SK-N-SH treated with all-trans-retinoic acid at 6 μM for 48 hours (cell line): Measurements from ENCODE around the gene TMEM219.

ENCODE experiments used
- ATAC-seq: fragments of 200-7000 bp; cut with Tn5 transposase; 3 replicates; pipeline ENCODE4 v1.9.1; 2020; ENCODE audit warnings: mild to moderate bottlenecking, moderate library complexity
- ARNTL ChIP-seq: fragments of 450-650 bp; formaldehyde crosslinking; IDR thresholded peaks from 2 replicates; pipeline ENCODE4 v1.5.0; 2020; ENCODE audit warnings: low read depth, mild to moderate bottlenecking, moderate library complexity, borderline replicate concordance
- BACH2 ChIP-seq: fragments of 250-450 bp; sonication (Bioruptor Pico); IDR thresholded peaks from 2 replicates; pipeline ENCODE4 v1.9.0; 2021; ENCODE audit warnings: mild to moderate bottlenecking, borderline replicate concordance
- CREB5 ChIP-seq: fragments of 250-450 bp; sonication (Bioruptor Pico); IDR thresholded peaks from 2 replicates; pipeline ENCODE4 v1.5.1; 2020; ENCODE audit warnings: low read depth, mild to moderate bottlenecking, moderate library complexity
- CSRNP3 ChIP-seq: fragments of 250-450 bp; sonication (Bioruptor Pico); IDR thresholded peaks from 2 replicates; pipeline ENCODE4 v1.5.1; 2021; ENCODE audit warnings: mild to moderate bottlenecking, moderate library complexity
- ESRRG ChIP-seq: fragments of 250-450 bp; sonication (Bioruptor Pico); IDR thresholded peaks from 2 replicates; pipeline ENCODE4 v1.6.1; 2021; ENCODE audit warnings: mild to moderate bottlenecking
- GLIS3 ChIP-seq: fragments of 250-450 bp; sonication (Bioruptor Pico); IDR thresholded peaks from 2 replicates; pipeline ENCODE4 v1.5.0; 2020; ENCODE audit warnings: mild to moderate bottlenecking, moderate library complexity
- OSR1 ChIP-seq: fragments of 250-450 bp; sonication (Bioruptor Pico); IDR thresholded peaks from 2 replicates; pipeline ENCODE4 v1.8.0; 2022; ENCODE audit warnings: moderate library complexity, mild to moderate bottlenecking, inconsistent platforms
- PATZ1 ChIP-seq: fragments of 250-450 bp; sonication (Bioruptor Pico); IDR thresholded peaks from 2 replicates; pipeline ENCODE4 v1.8.0; 2020; ENCODE audit warnings: mild to moderate bottlenecking, moderate library complexity, borderline replicate concordance
- PPARA ChIP-seq: fragments of 250-450 bp; sonication (Bioruptor Pico); IDR thresholded peaks from 2 replicates; pipeline ENCODE4 v1.5.0; 2020; ENCODE audit warnings: mild to moderate bottlenecking, borderline replicate concordance
- RARB ChIP-seq: fragments of 250-450 bp; sonication (Bioruptor Pico); IDR thresholded peaks from 2 replicates; pipeline ENCODE4 v1.8.0; 2021; ENCODE audit warnings: mild to moderate bottlenecking, moderate library complexity
- SNAI2 ChIP-seq: fragments of 250-450 bp; sonication (Bioruptor Pico); IDR thresholded peaks from 2 replicates; pipeline ENCODE4 v1.5.0; 2020; ENCODE audit warnings: mild to moderate bottlenecking, moderate library complexity
- TCF4 ChIP-seq: fragments of 250-450 bp; sonication (Bioruptor Pico); IDR thresholded peaks from 2 replicates; pipeline ENCODE4 v1.8.0; 2021; ENCODE audit warnings: mild to moderate bottlenecking, moderate library complexity, borderline replicate concordance
- TOX ChIP-seq: fragments of 250-450 bp; sonication (Bioruptor Pico); IDR thresholded peaks from 2 replicates; pipeline ENCODE4 v1.8.0; 2021; ENCODE audit warnings: mild to moderate bottlenecking, moderate library complexity, borderline replicate concordance
- TSHZ2 ChIP-seq: fragments of 250-450 bp; sonication (Bioruptor Pico); IDR thresholded peaks from 2 replicates; pipeline ENCODE4 v1.5.0; 2020; ENCODE audit warnings: mild to moderate bottlenecking, moderate library complexity
- ZC3H10 ChIP-seq: fragments of 250-450 bp; sonication (Bioruptor Pico); IDR thresholded peaks from 2 replicates; pipeline ENCODE4 v1.5.1; 2021; ENCODE audit warnings: mild to moderate bottlenecking, moderate library complexity
- ZFP3 ChIP-seq: fragments of 250-450 bp; sonication (Bioruptor Pico); IDR thresholded peaks from 2 replicates; pipeline ENCODE4 v1.5.0; 2020; ENCODE audit warnings: mild to moderate bottlenecking, moderate library complexity
- ZNF565 ChIP-seq: fragments of 450-650 bp; formaldehyde crosslinking; conservative IDR thresholded peaks from 2 replicates; pipeline ENCODE4 v1.5.0; 2020; ENCODE audit warnings: low read depth, mild to moderate bottlenecking, moderate library complexity
- ZNF70 ChIP-seq: fragments of 450-650 bp; formaldehyde crosslinking; IDR thresholded peaks from 2 replicates; pipeline ENCODE4 v1.5.0; 2020; ENCODE audit warnings: mild to moderate bottlenecking, moderate library complexity

The TMEM219 gene

GRCh38 chr16:29925105-29925756, 36.6 kb upstream of the TMEM219 start:
- TF ChIP-seq ZC3H10 (no peak), TSHZ2 (no peak), RARB (CRISPR knock-in tag) (no peak), ZNF565 (CRISPR knock-in tag) (no peak), ESRRG (no peak), TOX (no peak), OSR1 (CRISPR knock-in tag) (no peak), GLIS3 (CRISPR knock-in tag) (no peak), TCF4 (CRISPR knock-in tag) (no peak), BACH2 (CRISPR knock-in tag) (no peak), PPARA (CRISPR knock-in tag) (no peak), PATZ1 (no peak), CSRNP3 (CRISPR knock-in tag) (no peak)
- peak; percentile 24 for ATAC-seq

- peak; percentile 95 for ATAC-seq
- TF ChIP-seq ZC3H10 (no peak), ZNF70 (peak; percentile 54; the same call in 1 of the 2 replicates), ARNTL (CRISPR knock-in tag) (no peak)
Observed at GRCh38 chr16:29925781-29926710, 35.8 kb upstream of the TMEM219 start, which contains the start of gene KCTD13. KCTD13 (minus strand) TSS chr16:29926226; CDS start chr16:29926033, 193 bp downstream.

- no peak for TF ChIP-seq TOX
- TF ChIP-seq SNAI2 (CRISPR knock-in tag) = no peak
- no peak for TF ChIP-seq TSHZ2
- no peak for TF ChIP-seq CREB5
- no peak for TF ChIP-seq PATZ1
- TF ChIP-seq RARB (CRISPR knock-in tag) = no peak
- TF ChIP-seq GLIS3 (CRISPR knock-in tag) = no peak
- TF ChIP-seq ZNF565 (CRISPR knock-in tag) = no peak
- no peak for TF ChIP-seq ARNTL (CRISPR knock-in tag)
- no peak for TF ChIP-seq TCF4 (CRISPR knock-in tag)
- no peak for TF ChIP-seq ZFP3 (CRISPR knock-in tag)
- peak; percentile 49 for ATAC-seq
Observed at GRCh38 chr16:29926711-29927052, 35.2 kb upstream of the TMEM219 start.
